SK-N-DZ (cell line): ENCODE measurements around the gene MPO.

Experiments used
- DNase-seq: peaks from one replicate; pipeline ENCODE4 v3.0.0-alpha.2; 2015; ENCODE audit warnings: low spot score

MPO gene

GRCh38 chr17:58264407-58265103, 16.2 kb downstream of the MPO start:
- DNase-seq: no peak

DNA sequence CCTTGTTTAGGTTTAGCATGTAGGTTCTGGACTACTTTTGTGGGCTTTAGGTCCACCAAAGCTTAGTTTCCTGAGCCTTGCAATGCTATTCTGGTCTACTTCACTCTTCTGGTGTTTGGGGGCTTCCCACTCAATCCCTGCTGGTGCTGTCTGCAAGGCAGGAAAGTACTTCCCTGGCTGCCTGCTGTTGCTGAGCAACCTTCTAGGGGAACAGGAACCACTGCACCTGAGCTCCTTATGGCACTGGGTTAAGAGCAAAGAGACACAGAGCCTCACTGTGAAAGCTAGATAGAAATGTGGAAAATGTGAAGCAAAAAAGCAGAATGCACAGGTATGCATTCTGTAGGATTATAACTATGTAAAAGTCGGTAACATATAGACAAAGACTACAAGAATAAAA, 17.0 kb downstream of the MPO start:
- DNase-seq: no peak

DNA sequence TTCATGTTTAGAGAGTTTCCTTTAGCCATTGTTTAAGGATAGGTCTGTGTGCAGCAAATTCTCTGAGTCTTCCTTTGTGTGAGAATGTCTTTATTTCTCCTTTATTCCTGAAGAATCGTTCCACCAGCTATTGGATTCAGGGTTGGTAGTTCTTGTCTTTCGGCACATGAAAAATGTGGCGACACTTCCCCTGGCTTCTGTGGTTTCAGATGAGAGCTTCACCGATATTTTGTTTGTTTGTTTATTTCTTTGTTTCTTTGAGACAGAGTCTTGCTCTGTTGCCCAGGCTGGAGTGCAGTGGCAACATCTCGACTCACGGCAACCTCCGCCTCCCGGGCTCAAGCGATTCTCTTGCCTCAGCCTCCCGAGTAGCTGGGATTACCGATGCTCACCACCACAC, 18.6 kb downstream of the MPO start:
- no peak for DNase-seq

DNA sequence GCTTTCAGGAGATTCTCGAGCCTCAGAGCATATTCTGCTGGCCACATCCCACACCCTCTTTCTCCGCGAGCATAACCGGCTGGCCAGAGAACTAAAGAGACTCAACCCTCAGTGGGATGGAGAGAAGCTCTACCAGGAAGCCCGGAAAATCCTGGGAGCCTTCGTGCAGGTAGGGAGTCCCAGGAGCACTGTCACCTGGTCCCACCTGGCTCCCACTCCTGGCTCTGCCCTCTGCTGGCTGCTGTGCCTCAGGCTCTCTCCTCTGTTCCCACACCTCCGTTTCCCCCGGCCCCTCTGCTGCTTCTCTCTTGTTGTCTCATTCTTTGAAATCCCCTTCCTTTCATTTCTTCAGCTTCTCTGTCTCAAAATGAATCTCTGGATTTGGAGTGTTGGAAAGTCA, 25.9 kb downstream of the MPO start:
- no peak for DNase-seq

DNA sequence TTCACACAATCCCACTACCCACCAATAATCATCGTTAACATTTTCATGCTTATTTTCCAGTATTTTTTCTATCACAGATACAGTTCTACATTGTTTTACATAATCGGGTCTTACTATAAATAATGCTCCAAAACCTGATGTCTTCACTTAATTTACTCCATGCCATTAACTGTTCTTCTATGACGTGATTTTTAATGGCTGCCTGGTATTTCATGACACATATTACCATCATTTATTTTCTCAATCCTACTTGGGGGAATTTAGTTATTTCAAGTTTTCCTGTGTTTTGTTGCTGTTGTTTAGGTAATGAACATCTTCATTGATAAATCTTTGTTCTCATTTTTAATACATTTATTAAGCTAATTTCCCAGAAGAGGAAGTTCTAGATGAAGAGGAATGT, 27.7 kb downstream of the MPO start:
- DNase-seq: no peak

DNA sequence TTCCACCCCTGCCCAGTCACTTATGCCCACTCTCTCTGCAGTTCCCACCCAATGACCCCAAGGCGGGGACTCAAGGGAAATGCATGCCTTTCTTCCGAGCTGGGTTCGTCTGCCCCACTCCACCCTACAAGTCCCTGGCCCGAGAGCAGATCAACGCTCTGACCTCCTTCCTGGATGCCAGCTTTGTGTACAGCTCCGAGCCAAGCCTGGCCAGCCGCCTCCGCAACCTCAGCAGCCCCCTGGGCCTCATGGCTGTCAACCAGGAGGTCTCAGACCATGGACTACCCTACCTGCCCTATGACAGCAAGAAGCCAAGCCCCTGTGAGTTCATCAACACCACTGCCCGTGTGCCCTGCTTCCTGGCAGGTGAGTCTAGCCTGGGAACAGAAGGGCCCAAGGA, 28.6 kb downstream of the MPO start:
- no peak for DNase-seq

DNA sequence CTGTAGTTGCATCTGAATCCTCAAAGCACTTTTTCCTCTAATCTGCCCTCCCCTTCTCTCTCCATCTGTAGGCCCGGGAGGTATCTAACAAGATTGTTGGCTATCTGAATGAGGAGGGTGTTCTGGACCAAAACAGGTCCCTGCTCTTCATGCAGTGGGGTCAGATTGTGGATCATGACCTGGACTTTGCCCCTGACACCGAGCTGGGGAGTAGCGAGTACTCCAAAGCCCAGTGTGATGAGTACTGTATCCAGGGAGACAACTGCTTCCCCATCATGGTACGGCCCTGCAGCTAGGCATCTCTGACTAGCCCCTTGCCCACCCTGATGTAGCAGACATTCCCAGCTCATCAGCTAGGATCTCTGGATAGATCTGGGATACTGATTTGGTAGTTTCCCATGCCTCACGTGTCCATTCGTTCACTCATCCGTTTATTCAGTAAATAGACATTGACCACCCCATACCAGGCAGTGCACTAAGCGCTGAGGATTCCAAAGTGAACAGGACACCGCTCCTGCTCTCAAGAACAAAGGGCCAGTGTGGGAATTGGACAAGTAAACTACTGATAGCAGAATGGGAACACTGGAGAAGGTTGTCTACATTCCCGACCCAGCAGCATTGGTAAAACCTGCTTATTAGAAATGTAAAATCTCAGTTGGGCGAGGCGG, 30.3 kb downstream of the MPO start:
- no peak for DNase-seq

DNA sequence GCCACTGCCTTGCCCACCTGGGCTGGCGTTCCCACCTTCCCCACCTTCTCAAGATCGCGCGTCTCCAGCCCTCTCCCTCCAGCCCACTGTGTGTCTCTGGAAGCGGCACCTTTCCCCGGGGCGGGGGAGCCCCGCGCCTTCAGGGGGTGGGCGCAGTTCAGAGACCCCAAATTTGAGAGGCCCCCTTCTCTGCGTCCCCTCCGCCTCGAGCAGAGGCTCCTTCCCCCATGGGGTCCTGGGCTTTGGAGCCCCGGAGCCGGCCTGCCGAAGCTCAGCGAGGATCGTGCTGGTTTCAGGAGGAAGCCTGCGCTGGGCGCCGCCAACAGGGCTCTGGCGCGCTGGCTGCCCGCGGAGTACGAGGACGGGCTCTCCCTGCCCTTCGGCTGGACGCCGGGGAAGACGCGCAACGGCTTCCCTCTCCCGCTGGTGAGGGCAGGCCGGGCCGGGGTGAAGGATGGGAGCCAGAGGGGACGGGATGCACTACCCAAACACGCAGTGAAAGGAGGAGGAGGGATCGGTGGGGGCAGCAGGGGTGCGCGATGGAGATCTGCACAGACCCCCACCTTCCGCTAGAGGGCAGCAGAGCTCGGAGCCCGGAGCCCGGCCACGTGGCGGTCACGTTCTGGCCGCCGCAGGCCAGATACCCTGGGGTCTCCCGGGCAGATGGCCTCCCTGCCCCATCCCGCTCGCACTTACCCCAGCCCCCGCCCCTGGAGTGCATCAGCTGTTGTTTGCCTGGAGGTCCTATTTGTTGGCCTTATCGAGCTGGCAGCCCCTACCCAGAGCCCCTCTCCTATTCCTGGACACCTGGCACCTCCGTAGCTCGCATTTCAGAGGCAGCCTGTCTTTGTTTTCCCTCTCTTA, 31.2 kb downstream of the MPO start:
- DNase-seq: peak; percentile 70

DNA sequence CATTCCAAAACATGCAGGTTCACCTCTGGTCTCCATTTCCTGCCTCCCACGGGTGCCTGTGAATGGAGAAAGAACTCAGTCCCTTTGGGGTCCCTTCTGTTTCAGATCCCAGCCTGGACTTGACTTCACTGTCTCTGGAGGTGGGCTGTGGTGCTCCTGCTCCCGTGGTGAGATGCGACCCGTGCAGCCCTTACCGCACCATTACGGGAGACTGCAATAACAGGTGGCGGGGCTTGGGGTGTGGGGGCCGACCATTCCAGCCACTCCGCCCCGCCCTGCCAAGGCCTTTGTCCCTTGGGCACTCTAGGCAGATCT, 31.8 kb downstream of the MPO start:
- no peak for DNase-seq

GRCh38 chr17:58247511-58248363, 33.0 kb downstream of the MPO start:
- no peak for DNase-seq

- DNase-seq: no peak
Observed at GRCh38 chr17:58246781-58247180, 34.0 kb downstream of the MPO start.

DNA sequence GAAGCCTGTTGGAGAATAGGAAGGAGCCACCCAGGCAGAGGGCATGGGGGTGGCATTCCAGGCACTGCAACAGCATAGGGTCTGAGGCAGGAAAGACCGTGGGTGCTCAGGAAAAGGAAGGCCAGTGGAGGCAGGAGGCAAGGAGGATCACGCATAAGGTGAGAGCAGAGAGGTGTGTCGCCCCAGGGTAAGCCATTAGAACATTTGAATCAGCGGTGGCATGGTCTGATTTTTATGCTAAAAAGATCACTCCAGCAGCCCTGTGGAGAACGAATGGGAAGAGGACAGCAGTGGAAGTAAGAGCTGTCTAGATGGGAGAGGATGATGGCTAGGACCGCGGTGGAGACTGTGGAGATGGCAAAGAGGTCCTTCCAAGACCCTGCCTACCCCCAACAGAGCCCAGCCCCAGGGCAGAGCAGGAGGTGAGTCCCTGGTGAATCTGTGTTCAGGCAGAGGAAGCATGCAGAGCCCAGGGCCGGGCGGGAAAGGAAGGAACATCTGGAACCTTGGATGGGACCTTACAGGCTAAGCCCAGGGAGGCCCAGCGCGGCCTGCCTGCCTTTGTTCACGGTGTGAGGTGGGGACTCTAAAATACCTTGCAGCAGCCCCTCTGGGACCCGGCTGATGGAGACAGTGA, 34.5 kb downstream of the MPO start:
- DNase-seq: no peak

GRCh38 chr17:58245428-58246103, 35.2 kb downstream of the MPO start:
- DNase-seq: no peak

DNA sequence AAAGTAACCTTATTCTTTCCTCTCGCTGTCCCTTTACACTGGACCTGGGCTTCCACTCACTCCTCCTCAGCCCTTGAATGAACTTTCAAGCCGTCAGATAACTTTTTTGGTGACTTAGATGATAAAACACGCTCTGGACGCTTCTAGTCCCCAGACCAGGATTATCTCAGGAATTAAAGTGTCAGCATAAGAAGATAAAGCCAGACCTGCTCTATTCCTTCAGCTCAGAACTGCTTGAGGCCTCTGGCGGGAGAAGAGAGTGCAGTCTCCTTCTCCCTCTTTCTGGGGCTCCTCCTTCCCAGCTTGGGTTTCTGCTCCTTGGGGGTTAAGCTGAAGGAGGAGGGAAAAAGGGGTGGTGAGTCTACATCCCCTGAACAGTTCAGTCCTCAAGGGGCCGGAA, 35.8 kb downstream of the MPO start:
- DNase-seq: no peak

GRCh38 chr17:58242171-58242784, 38.5 kb downstream of the MPO start:
- DNase-seq: no peak

DNA sequence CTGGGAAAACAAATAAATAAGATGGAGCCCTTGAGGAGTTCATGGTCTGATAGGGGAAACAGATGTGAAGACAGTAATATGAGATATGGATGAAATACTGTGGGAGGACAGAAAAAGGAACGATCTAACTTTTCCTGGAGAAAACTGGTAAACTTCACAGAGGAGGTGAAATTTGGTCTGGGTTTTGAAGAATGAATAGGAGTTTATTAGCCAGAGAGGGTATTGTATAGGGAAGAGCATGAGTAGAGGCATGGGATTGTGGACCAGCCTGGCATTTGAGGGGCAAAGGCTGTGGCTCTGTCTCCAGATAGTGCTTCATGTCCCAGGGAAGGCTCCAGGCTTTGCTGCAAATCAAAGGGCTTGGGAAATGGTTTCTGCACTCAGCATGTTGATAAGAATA, 40.7 kb downstream of the MPO start:
- DNase-seq: no peak

DNA sequence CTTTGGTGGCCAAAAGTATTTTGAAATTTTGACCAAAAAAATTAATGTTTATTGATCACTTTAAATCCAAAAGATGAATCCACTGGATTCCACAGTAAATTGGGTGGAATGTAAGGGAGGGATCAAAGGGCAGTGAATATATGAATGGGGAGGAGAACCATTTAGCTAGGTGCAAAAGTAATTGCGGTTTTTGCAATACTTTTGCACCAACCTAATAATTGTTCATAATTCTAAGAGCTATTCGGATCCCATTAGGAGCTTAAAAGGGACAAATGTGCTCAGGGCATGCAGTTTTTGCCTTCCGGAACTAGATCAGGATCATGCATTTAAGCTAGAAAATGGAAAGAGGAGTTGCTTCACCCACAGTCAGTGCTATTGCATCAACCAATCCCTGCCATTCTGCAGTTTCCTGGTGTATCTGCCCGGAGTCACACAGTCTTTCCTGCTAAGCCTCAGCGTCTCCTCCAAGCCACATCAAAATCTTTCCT, 42.5 kb downstream of the MPO start, which contains the start of gene LPO:
LPO (plus strand) TSS at position 438 of the 488 bp plus-strand sequence. CDS start 4,396 bp downstream, outside the sequence.
- no peak for DNase-seq

DNA sequence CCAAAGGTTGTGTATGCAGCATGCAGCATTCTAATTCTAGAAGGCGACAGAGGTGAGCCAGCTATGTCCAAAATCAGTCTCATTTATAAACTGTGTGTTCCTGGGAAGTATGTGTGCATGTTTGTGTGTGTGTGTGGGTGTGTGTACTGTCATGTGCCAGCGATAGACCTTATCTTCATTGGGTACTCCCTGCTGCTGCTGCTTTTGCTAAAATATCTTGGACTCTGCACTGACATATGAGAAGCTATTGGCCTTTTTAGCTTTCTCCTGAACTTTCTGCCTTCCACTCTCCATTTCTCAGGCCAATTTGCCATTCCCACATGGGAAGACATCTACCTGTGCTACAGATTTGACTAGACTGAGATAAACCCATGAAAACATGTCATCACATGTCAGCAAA, 44.3 kb downstream of the MPO start:
- DNase-seq: no peak

DNA sequence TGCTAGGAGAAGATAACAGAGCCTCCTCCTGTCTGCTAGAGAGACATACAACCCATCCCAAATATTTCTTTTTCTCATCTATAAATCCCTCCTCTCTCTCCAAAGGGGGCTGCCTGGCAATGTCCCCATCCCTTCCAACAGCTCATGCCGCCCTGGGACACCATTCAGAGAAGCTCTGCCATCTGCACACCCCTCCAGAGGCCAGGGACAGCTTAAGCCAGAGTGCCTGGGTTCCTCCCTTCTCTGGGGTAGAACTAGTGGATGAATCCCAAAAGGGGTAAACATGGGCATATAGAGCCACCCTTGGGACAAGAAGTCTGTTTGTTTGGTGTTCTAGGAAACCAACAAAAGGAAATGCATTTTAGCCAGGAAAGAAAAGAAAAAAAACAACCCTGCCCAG, 44.9 kb downstream of the MPO start:
- no peak for DNase-seq

- DNase-seq: no peak
Observed at GRCh38 chr17:58234512-58234911, 46.2 kb downstream of the MPO start.
